A375 (cell line): ENCODE data around the gene SMOC2. TPM values are rescaled to one million over a fixed set of nuclear protein-coding genes. Genes with fewer than 3 reads are reported as not detected.

Experiments used
- total RNA-seq: library from RNA; depleted of rRNA; stranded (reverse); fragments of >200 nt; shearing (Covaris generic); gene quantifications from 2 replicates; pipeline ENCODE4 v1.2.3, GENCODE V29; 2014; rRNA removed

SMOC2 gene
- total RNA-seq: not detected in 2 replicates

DNA sequence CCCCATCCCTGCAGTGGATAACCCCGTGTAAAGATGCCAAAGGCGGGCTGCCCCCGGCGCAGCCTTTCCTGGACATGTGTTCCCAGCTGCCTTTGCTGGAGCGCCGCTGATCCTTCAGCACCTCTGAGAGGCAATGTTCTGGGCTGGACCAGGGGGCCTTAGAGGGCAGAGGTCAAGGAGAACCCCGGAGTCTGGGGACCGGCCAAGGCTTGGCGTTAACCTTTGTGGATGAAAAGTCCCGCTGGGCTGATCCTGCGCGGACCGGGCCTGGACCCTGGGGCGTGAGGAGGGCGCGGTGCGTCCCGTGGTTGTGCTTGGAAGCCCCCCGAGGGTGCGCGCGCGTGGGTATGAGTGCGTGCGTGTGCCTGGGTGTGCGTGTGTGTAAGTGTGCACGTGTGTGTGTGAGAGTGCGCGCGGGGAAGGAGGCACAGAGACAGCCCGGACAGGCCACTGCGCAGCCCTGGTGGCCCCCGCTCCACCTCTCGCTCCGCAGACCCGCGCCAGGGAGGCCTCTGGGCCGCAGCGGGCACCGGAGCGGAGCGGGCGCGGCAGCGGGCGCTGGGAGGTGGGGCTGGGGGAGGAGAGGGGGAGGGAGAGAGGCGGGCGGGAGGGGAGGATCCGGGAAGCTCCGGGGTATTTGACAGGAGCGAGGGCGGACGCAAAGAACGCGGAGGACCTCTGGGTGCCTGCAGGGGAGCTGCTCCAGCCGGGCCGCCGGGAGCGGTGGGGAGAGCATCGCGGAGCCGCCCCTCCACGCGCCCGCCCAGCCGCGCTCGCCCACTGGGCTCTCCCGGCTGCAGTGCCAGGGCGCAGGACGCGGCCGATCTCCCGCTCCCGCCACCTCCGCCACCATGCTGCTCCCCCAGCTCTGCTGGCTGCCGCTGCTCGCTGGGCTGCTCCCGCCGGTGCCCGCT, at the start of gene SMOC2:
TSS of gene SMOC2 (plus strand) at position 665 of the 914 bp plus-strand sequence. CDS start at position 852, 187 bp downstream.

Other genes starting within 250 kb of the SMOC2 start
- not detected in 2 replicates for gene DACT2, start 121.4 kb upstream of the SMOC2 start, total RNA-seq